AG04450 (cell line): ENCODE data around the gene NODAL. TPM values are rescaled to one million over a fixed set of nuclear protein-coding genes. Genes with fewer than 3 reads are reported as not detected.

Experiments used
- CTCF ChIA-PET: fragments of 300-600, 350-600 bp; formaldehyde crosslinking; extraction: SDS; loops from one replicate; lab custom pipeline; 2022; ENCODE audit warnings: antibody characterized with exemption, inconsistent platforms; lab: Charles Lee
- POLR2A ChIA-PET: fragments of 350-600 bp; formaldehyde crosslinking; extraction: SDS; loops from one replicate; lab custom pipeline; 2021; ENCODE audit warnings: antibody characterized with exemption, inconsistent platforms; lab: Yijun Ruan, JAX
- DNase-seq: peaks from one replicate; pipeline ENCODE4 v3.0.0-alpha.2; 2011; ENCODE audit warnings: low read depth, low spot score
- H3K27ac ChIP-seq: one replicate; pipeline ENCODE4 v1.5.1; 2012; ENCODE audit warnings: low read depth, low read length, control low read depth
- H3K27me3 ChIP-seq: one replicate; pipeline ENCODE4 v1.6.0; 2012; ENCODE audit warnings: low read length; ENCODE audit not compliant: control insufficient read depth, insufficient read depth
- H3K4me3 ChIP-seq: 2 replicates; pipeline ENCODE4 v1.5.1; 2011; ENCODE audit warnings: mild to moderate bottlenecking, low read depth, low read length, control low read depth
- H3K9me3 ChIP-seq: 2 replicates; pipeline ENCODE4 v1.5.1; 2012; ENCODE audit warnings: low read length; ENCODE audit not compliant: control insufficient read depth, insufficient read depth
- polyA plus RNA-seq: library from polyadenylated mRNA; depleted of rRNA; stranded (reverse); fragments of >200 nt; gene quantifications from 2 replicates; pipeline ENCODE4 v1.2.3, GENCODE V29; 2011
- TF ChIP-seq, protein P1 (sequence below): IDR thresholded peaks from 2 replicates; pipeline ENCODE4 v1.5.1; 2011; ENCODE audit warnings: low read depth, low read length, control low read depth, inconsistent platforms

Gene NODAL
- polyA plus RNA-seq, 1 experiment: not detected

- H3K27ac ChIP-seq: no peak overlapping the region
- ChIA-PET POLR2A (no interaction called here), CTCF (interaction anchor here (1.0 kb wide), 1 partner anchor 203 kb away, joined by 4 read pairs; no protein-coding TSS in a partner anchor)
- TF ChIP-seq, protein P1, sequence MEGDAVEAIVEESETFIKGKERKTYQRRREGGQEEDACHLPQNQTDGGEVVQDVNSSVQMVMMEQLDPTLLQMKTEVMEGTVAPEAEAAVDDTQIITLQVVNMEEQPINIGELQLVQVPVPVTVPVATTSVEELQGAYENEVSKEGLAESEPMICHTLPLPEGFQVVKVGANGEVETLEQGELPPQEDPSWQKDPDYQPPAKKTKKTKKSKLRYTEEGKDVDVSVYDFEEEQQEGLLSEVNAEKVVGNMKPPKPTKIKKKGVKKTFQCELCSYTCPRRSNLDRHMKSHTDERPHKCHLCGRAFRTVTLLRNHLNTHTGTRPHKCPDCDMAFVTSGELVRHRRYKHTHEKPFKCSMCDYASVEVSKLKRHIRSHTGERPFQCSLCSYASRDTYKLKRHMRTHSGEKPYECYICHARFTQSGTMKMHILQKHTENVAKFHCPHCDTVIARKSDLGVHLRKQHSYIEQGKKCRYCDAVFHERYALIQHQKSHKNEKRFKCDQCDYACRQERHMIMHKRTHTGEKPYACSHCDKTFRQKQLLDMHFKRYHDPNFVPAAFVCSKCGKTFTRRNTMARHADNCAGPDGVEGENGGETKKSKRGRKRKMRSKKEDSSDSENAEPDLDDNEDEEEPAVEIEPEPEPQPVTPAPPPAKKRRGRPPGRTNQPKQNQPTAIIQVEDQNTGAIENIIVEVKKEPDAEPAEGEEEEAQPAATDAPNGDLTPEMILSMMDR: no peak
- no peaks in the 10 kb centered on the region for H3K9me3 ChIP-seq
- no peak overlapping the region for H3K4me3 ChIP-seq
- H3K27me3 ChIP-seq: no peaks in the 10 kb centered on the region
- DNase-seq: no peak
Observed at GRCh38 chr10:70425096-70425495, 16.4 kb downstream of the NODAL start.

- DNase-seq: no peak
- ChIA-PET CTCF (no interaction called here), POLR2A (no interaction called here)
- Histone ChIP-seq H3K27me3 (no peaks in the 10 kb centered on the region), H3K4me3 (no peak overlapping the region), H3K27ac (no peak overlapping the region), H3K9me3 (no peaks in the 10 kb centered on the region)
- TF ChIP-seq, protein P1: no peak
Observed at GRCh38 chr10:70424320-70424719, 17.2 kb downstream of the NODAL start.

GRCh38 chr10:70418713-70419112, 22.8 kb downstream of the NODAL start:
- DNase-seq: no peak
- TF ChIP-seq, protein P1: no peak
- POLR2A ChIA-PET: interaction anchor here (3.3 kb wide), 1 partner anchor 14 kb away, joined by 31 read pairs; the partner anchor contains the start of gene EIF4EBP2
- Histone ChIP-seq H3K27me3 (no peaks in the 10 kb centered on the region), H3K27ac (no peak overlapping the region), H3K9me3 (no peaks in the 10 kb centered on the region), H3K4me3 (no peak overlapping the region)
- CTCF ChIA-PET: interaction anchor here (0.6 to 1.8 kb wide), 3 partner anchors 9 to 197 kb away, joined by 4 to 6 read pairs (median 4); no protein-coding TSS in a partner anchor

GRCh38 chr10:70418229-70418628, 23.3 kb downstream of the NODAL start:
- H3K27ac ChIP-seq: peak overlapping the region; percentile 73
- POLR2A ChIA-PET: interaction anchor here (3.3 kb wide), 1 partner anchor 13 kb away, joined by 31 read pairs; the partner anchor contains the start of gene EIF4EBP2
- no peaks in the 10 kb centered on the region for H3K27me3 ChIP-seq
- DNase-seq: peak; percentile 70
- no peak overlapping the region for H3K4me3 ChIP-seq
- TF ChIP-seq, protein P1: no peak
- H3K9me3 ChIP-seq: no peaks in the 10 kb centered on the region
- CTCF ChIA-PET: interaction anchor here (1.2 to 1.8 kb wide), 2 partner anchors 12 to 196 kb away, joined by 4 to 6 read pairs; no protein-coding TSS in a partner anchor

DNA sequence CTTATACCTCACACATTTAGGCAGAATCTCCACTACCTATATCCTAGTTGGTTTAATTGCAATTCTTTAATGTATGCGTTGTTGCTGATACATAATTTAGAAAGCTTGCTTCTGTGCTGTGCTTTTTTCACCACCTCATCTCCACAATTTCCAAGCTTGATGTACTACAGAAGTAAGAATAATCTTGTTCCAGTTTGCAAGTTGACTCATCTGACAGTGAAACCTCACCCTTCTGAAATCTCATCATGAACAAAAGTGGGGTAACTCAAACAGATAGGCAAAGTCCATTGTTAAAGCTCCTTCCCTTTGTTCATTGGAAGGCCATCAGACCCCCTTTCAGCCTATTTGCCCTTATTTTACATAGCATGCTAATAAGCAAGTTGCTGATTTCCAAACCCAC, 23.9 kb downstream of the NODAL start:
- no peaks in the 10 kb centered on the region for H3K9me3 ChIP-seq
- DNase-seq: no peak
- peak overlapping the region; percentile 73 for H3K27ac ChIP-seq
- POLR2A ChIA-PET: interaction anchor here (3.3 kb wide), 1 partner anchor 13 kb away, joined by 31 read pairs; the partner anchor contains the start of gene EIF4EBP2
- no peak overlapping the region for H3K4me3 ChIP-seq
- CTCF ChIA-PET: interaction anchor here (1.2 to 1.8 kb wide), 2 partner anchors 11 to 196 kb away, joined by 4 to 6 read pairs; no protein-coding TSS in a partner anchor
- TF ChIP-seq, protein P1: no peak
- no peaks in the 10 kb centered on the region for H3K27me3 ChIP-seq
